HUDEP-2 (cell line): ENCODE results near the gene AMMECR1L.
"Not testable (repeated sequence)": the region's sequence is repeated elsewhere in the genome, so short reads cannot be mapped to it uniquely, and the experiment has no call there.

Source experiments
- DNase-seq, 76 experiments: peaks; one replicate each; lab custom pipeline; 2025; ENCODE audit not compliant: unreplicated experiment in 76 of 76; lab: John Stamatoyannopoulos, UW

Gene AMMECR1L

DNA sequence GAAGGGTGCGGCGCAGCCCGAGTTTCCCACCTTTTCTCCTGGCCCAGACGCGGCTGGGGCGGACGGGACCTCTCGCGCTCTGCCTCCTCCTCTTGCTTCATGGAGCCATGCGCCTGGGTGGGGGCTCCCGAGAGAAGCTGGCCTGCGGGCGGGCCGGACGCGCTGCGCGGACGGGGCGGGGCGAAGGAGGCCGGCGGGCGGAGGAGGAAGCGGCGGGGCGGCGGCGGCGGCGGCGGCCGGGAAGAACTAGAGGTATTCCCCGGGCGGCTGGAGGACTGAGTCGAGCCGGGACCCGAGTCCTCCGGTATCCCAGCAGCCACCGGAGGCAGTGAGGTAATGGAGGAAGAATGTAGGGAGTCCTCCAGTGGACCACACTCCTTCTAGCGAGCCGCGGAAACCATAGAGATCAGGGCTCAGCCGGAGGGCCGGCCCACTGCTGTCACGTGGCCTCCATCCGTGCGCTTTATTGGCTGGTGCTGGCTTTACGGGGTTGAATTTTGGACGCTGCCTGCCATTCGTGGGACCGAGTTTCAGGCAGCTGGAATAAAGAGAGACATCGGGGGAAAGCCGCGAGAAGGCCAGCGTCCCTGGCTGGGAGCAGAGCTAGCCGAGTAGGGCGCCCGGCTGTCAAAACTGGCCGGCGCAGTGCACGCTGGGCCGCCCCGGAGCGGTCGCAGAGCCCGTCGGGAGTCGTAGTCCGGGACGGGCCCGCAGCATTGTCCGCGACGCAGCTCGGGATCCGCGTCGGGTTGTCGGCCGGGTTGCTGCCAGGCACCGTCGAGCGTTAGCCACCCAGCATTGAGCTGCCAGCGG, at the start of gene AMMECR1L:
TSS of gene AMMECR1L (minus strand) at position 177 of the 813 bp plus-strand sequence. CDS start 11,722 bp downstream, outside the sequence.
- peak in 60 of 76 experiments; percentile 13 to 82 (median 51) for DNase-seq

GRCh38 chr2:127935337-127935736, 49.6 kb upstream of the AMMECR1L start:
- no peak for DNase-seq

DNA sequence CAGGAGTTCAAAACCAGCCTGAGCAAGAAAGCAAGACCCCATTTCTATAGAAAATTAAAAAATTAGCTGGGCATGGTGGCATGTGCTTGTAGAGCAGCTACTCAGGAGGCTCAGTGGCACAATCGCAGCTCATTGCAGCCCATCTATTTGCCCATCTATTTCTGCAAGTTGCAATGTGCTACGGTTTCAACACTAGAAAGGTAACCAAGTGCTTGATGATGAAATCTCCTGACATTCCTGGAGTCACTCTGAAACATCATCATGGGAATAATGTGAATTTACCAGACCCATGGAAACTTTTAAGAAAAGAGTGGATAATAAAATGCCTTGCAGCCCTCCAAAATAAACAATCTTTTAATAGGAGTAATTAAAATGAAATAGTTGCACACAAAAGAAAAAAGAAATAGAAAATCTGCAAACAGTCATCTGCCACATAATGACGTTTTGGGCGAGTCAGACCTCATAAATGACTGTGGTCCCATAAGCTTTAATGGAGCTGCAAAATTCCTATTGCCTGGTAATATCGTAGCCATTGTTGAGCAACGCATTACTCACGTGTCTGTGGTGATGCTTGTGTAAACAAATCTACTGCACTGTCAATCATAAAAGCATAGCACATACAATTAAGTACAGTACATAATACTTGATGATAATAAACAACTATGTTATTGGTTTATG, 46.6 kb upstream of the AMMECR1L start:
- no peak for DNase-seq

GRCh38 chr2:127929449-127929848, 43.7 kb upstream of the AMMECR1L start:
- no peak for DNase-seq

- no peak for DNase-seq
These were observed 41.6 kb upstream of the AMMECR1L start for GRCh38 chr2:127927384-127927783.

DNA sequence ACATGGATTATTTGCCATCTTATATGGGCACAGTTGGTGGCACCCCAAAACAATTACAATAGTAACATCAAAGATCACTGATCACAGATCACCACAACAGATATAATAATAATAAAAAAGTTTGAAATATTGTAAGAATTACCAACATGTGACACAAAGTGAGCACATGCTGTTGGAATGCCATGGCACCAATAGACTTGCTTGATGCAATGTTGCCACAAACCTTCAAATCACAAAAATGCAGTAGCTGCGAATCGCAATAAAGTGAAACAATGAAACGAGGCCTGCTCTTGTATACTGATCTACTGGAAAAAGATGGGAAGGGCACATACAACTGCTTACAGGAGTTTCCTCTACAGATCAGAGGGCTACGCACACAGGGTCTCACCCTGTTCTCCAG, 32.2 kb upstream of the AMMECR1L start:
- DNase-seq, result no peak

DNA sequence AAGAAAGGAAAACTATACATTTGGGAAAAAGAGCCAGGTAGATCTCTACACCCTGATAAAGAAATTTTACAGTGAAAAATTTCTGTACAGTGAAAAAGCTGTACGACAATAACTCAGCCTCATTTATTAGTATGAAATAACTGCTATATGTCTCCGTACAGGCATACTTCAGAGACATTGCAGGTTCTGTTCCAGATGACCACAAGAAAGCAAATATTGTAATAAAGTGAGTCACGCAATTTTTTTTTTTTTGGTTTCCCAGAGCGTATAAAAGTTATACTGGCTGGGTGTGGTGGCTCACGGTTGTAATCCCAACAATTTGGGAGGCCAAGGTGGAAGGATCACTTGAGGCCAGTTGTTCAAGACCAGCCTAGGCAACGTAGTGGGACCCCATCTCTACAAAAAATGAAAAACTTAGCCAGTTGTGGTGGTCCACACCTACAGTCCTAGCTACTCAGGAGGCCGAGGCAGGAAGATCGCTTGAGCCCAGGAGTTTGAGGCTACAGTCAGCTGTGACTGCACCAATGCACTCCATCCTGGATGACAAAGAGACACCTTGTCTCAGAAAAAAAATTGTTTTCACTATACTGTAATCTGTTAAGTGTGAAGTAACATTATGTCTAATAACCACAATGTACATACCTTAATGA, 28.2 kb upstream of the AMMECR1L start:
- DNase-seq, result no peak

GRCh38 chr2:127911737-127912136, 26.0 kb upstream of the AMMECR1L start:
- DNase-seq, result no peak

DNA sequence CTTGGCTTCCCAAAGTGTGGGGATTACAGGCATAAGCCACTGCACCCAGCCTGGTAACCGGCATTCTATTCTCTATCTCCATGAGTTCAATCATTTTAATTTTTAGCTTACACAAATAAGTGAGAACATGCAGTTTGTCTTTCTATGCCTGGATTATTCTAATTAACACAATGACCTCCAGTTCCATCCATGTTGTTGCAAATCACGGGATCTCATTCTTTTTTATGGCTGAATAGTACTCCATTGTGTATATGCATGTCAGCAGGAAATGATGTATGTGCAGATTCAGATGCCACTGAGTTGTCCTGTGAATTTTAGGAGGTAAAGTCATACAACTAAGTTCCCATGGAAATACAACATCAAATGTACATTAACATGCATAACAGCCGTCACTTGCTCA, 24.7 kb upstream of the AMMECR1L start:
- no peak for DNase-seq

DNA sequence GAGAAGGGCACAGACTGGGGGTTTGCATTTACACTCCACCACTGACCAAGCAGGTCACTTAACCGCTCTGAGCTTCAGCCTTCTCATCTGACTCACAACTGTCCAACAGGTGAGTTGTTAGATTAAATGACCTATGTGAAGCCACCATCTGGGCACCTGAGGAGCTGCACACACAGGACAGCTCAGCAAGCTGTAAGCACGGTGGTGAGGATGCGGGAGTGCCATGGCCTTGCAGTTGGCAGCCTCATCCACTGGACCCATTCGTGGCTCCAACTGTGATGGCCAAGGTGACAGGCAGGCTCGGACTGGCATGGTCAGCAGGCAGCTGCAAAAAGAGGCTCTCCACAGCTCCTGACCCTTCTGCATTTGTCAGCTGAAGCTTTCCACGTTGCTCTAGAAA, 23.3 kb upstream of the AMMECR1L start:
- DNase-seq, result no peak

DNA sequence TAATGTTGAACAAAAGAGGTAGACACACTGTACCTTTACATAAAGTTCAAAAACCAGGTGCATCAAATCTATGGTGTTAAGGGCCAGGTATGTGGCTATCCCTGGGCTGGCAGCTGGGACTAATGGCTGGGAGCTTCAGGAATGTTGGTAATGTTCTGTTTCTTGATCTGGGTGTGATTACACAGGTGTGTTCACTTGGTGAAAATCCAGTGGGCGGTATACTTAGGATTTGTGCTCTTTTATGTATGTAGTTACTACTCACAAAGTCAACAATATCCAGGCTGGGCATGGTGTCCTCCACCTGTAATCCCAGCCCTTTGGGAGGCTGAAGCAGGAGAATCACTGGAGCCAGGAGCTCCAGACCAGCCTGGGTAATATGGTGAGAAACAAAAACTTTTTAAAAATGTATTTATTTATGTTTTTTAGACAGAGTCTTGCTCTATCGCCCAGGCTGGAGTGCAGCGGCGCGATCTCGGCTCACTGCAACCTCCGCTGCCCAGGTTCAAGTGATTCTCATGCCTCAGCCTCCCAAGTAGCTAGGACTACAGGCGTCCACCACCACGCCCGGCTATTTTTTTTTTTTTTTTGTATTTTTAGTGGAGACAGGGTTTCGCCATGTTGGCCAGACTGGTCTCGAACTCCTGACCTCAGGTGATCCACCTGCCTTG, 22.1 kb upstream of the AMMECR1L start:
- DNase-seq, result not testable (repeated sequence)

GRCh38 chr2:127906206-127906926, 20.6 kb upstream of the AMMECR1L start:
- DNase-seq, result no peak

GRCh38 chr2:127901339-127902056, 15.7 kb upstream of the AMMECR1L start:
- DNase-seq, result no peak

DNA sequence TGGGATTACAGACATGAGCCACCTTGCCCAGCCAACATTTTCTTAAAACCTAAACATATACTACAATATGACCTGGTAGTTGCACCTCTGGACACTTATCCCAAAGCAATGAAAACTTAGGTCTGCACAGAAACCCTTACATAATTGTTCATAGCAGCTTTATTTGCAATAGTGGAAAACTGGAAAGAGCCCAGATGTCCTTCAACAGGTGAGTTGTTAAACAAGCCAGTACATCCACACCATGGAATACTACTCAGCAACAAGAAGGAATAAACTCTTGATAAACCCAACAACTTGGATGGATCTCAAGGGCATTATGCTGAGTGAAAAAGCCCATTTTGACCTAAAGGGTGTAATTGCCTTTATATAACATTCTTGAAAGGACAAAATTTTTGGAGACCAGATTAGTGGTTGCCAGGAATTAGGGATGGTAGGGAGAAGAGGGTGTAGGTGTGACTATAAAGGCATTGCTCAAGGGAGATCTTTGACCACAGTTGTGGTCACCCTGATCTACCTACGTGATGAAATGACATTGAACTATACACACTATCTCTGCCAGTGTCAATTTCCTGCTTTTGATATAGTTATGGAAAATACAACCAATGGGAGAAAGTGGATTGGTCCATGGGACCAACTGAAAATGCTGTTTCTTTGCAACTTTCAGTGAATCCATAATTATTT, 11.9 kb upstream of the AMMECR1L start:
- no peak for DNase-seq

- no peak for DNase-seq
These were observed 7.7 kb upstream of the AMMECR1L start for GRCh38 chr2:127893494-127893893.

DNA sequence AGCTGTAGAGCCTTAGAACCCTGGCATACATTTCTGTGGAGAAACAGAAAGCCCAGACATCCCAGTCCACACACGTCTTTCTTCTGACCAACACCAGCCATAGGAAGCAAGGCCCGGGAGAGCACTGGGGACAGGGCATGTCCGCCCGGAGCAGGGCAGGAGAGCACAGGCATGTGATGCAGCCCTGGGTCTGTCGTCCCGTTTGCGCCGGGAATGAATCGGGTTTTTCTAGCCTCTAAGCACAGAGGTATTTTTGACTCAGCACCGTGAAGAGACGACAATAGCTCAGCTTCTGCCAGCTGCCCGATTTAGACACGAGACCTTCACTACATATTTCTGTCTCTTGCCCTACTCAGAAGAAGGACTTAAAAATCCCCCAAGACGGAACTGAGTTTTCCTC, 7.3 kb upstream of the AMMECR1L start:
- no peak for DNase-seq

DNA sequence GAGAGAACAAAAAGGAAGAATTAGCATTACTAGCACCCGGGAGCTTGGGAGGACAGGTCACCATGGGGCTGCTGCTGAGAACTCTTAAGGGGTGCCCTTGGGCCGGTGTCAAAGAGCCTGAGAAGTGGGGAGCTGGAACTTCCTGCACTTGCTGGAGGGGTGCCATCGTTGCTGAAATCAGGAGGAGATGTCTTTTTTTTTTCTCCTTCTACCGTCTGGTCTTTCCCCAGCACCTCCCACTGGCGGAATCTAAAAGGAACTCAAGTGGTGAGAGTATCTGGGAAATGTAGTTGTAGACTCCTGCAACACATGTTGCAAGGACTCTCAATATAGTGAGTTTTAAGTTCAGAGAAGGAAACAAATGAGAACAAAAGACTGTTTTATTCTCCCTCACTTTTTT, 6.1 kb upstream of the AMMECR1L start:
- DNase-seq, result no peak

- not testable (repeated sequence) for DNase-seq
These were observed 5.0 kb upstream of the AMMECR1L start for GRCh38 chr2:127890756-127891155.

DNA sequence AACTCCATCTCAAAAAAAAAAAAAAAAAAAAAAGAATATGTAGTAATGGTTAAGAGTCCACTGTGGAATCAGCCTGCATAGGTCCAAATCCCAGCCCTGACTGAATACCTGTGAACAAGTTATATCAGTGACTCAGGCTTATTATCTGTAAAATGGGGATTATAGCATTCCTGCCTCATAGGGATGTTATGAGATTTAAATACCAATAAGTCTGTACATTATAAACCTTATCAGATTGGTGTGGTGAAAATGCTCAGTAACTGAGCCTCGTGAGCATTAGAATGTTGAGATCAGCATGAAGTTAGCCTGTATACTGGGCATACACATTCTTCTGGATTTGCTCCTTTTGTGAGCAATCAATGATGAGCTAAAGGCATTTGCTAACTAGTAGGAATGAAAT, 3.0 kb upstream of the AMMECR1L start:
- DNase-seq, result no peak
